Measurements from ENCODE around the gene MAP7D1.

Gene MAP7D1

GRCh38 chr1:36179220-36179600 is 23.2 kb downstream of the MAP7D1 start:
- no peak for TF ChIP-seq REST (IDR thresholded peaks at IDR 0.05; ENCODE audit: insufficient read depth in 1 of 2, low read depth in 2 of 2, low read length in 2 of 2)
- TF ChIP-seq POLR2AphosphoS5 (IDR thresholded peaks at IDR 0.05; ENCODE audit: low read depth, low read length): no peak
- no peak for TF ChIP-seq TAF1 (IDR thresholded peaks at IDR 0.05; ENCODE audit: borderline replicate concordance, insufficient read depth, low read length)
- no peak for TF ChIP-seq FOXP2 (optimal IDR thresholded peaks at IDR 0.05; ENCODE audit: borderline replicate concordance, extremely low read depth, extremely low read length, insufficient read depth)

GRCh38 chr1:36182734-36183133 is 26.8 kb downstream of the MAP7D1 start:
- TF ChIP-seq POLR2AphosphoS5 (IDR thresholded peaks at IDR 0.05; ENCODE audit: low read depth, low read length): no peak
- no peak for TF ChIP-seq FOXP2 (optimal IDR thresholded peaks at IDR 0.05; ENCODE audit: borderline replicate concordance, extremely low read depth, extremely low read length, insufficient read depth)
- no peak for TF ChIP-seq SIN3A (IDR thresholded peaks at IDR 0.05; ENCODE audit: borderline replicate concordance, insufficient read depth, low read length)
- TF ChIP-seq REST (IDR thresholded peaks at IDR 0.05; ENCODE audit: insufficient read depth in 1 of 2, low read depth in 2 of 2, low read length in 2 of 2): no peak
- TF ChIP-seq TAF1 (IDR thresholded peaks at IDR 0.05; ENCODE audit: borderline replicate concordance, insufficient read depth, low read length): no peak

- TF ChIP-seq SIN3A (IDR thresholded peaks at IDR 0.05; ENCODE audit: borderline replicate concordance, insufficient read depth, low read length) (no peak), POLR2AphosphoS5 (IDR thresholded peaks at IDR 0.05; ENCODE audit: low read depth, low read length) (peak; percentile 11; the same call in 1 of the 2 replicates)
Measured at GRCh38 chr1:36183309-36183856, 27.4 kb downstream of the MAP7D1 start.

DNA sequence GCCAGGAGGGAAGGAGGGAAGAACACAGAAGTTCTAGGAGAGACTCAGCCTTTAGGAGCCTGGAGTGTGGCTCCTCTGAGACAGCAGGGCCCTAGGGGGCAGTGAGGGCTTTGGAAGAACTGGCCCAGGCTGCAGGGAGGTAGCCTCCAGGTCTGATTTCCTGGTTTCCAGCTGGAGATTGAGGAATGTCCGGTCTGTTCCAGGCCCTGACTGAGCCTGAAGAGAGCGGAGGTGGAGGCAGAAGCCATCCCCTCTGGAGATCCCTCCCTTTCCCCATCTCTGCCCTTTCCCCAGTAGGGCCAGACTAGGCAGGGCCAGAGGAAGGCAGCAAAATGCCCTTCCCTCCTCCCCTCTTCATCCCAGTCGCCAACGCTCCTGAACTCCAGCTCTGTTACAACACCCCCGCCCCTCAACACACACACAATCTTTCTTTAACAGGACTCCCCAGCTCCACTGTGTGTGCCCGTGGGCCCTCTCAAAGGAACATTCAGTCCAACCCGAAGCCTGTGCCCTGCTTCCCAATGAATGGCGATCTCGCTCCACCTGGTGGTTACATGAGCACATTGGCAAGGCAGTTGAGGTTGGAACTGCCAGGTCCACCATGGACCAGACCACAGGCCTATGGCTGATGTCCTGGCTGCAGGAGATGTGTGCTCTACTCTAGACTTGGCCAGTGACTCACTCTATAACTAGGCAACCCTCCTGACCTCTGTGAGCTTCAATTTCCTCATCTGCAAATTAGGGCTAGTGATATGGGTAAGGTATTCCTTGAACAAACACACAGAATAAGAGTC is 32.0 kb downstream of the MAP7D1 start:
- TF ChIP-seq TAF1 (IDR thresholded peaks at IDR 0.05; ENCODE audit: borderline replicate concordance, insufficient read depth, low read length) (no peak), REST (IDR thresholded peaks at IDR 0.05; ENCODE audit: insufficient read depth in 1 of 2, low read depth in 2 of 2, low read length in 2 of 2) (no peak), FOXP2 (optimal IDR thresholded peaks at IDR 0.05; ENCODE audit: borderline replicate concordance, extremely low read depth, extremely low read length, insufficient read depth) (no peak), SIN3A (IDR thresholded peaks at IDR 0.05; ENCODE audit: borderline replicate concordance, insufficient read depth, low read length) (no peak), POLR2AphosphoS5 (IDR thresholded peaks at IDR 0.05; ENCODE audit: low read depth, low read length) (0 out of 2 replicates have a peak, but pooled peaks have one; percentile 31)

DNA sequence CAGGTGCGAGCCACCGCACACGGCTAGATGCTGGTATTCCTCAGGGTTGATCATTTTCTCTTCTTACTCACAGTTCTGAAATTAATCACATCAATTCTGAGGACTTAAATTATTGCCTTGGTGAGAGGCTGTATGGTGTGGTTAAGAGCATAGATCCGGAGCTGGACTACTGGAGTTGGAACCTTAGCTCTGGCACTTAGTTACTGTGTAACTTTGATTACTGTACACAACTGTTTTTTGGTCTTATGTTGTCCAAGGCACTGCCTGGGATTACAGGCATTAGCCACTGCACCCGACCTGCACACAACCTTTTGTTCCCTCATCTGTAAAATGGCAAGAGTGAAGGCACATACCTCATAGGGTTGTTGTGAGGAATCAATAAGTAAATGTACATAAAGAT is 42.7 kb downstream of the MAP7D1 start:
- no peak for TF ChIP-seq REST (IDR thresholded peaks at IDR 0.05; ENCODE audit: insufficient read depth in 1 of 2, low read depth in 2 of 2, low read length in 2 of 2)
- TF ChIP-seq POLR2AphosphoS5 (IDR thresholded peaks at IDR 0.05; ENCODE audit: low read depth, low read length): no peak
- TF ChIP-seq FOXP2 (optimal IDR thresholded peaks at IDR 0.05; ENCODE audit: borderline replicate concordance, extremely low read depth, extremely low read length, insufficient read depth): no peak
- TF ChIP-seq TAF1 (IDR thresholded peaks at IDR 0.05; ENCODE audit: borderline replicate concordance, insufficient read depth, low read length): no peak
- TF ChIP-seq SIN3A (IDR thresholded peaks at IDR 0.05; ENCODE audit: borderline replicate concordance, insufficient read depth, low read length): no peak

All from PFSK-1 (cell line).